T-helper 17 cell (primary cell): ENCODE results near the gene SPG11. TPM values are rescaled to one million over a fixed set of nuclear protein-coding genes. Genes with fewer than 3 reads are reported as not detected.
"Not testable (repeated sequence)": the region's sequence is repeated elsewhere in the genome, so short reads cannot be mapped to it uniquely, and the experiment has no call there.

Source experiments
- ATAC-seq: fragments of 150-1000 bp; cut with Tn5 transposase; 2 replicates; pipeline ENCODE4 v1.10.0; 2021; ENCODE audit warnings: mild to moderate bottlenecking, moderate library complexity
- DNase-seq, 3 donors: peaks; one replicate each; pipeline versions ENCODE4 v3.0.0 to v3.0.0-alpha.2; 2020 to 2021
- H3K9me3 ChIP-seq: one replicate; pipeline ENCODE4 v1.7.0; 2013; ENCODE audit warnings: low read length, mild to moderate bottlenecking; ENCODE audit not compliant: control insufficient read depth, poor library complexity, severe bottlenecking
- H3K27ac Mint-ChIP-seq: one replicate; pipeline ENCODE4 v1.8.0; 2022; ENCODE audit warnings: mild to moderate bottlenecking, moderate library complexity, mixed read lengths
- H3K27me3 Mint-ChIP-seq: one replicate; pipeline ENCODE4 v1.8.0; 2022; ENCODE audit warnings: mixed read lengths
- H3K36me3 Mint-ChIP-seq: one replicate; pipeline ENCODE4 v1.8.0; 2022; ENCODE audit warnings: low read depth, mixed read lengths
- H3K4me1 Mint-ChIP-seq: one replicate; pipeline ENCODE4 v1.8.0; 2022; ENCODE audit warnings: mild to moderate bottlenecking, mixed read lengths
- H3K4me3 Mint-ChIP-seq: one replicate; pipeline ENCODE4 v1.8.0; 2022; ENCODE audit warnings: mild to moderate bottlenecking, moderate library complexity, mixed read lengths
- total RNA-seq, 4 donors: library from RNA in 2 of 4; stranded (reverse) in 2 of 4; gene quantifications; one replicate each; pipeline ENCODE4 v1.2.3 and lab custom pipeline; 2022 to 2026

Gene SPG11
- total RNA-seq, 2 donors from 2014 or later = 71.0 to 76.4 TPM

DNA sequence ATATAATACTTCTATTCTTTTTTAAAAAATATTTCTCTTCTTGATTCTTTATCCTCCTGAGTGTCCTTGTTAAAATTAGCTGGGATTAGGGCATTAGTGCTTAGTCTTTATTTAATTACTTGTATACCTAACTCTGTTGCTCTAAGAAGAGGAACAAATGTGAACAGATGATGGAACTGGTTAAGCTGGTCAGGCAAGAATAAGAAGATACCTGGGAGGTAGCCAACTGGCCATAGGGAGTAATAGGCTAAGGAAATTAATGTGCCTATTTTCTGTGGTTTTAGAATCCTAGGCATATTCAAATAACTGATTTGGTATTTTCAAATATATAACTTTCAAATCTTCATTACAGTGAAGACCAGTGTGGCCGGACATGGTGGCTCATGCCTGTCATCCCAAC, 72.1 kb downstream of the SPG11 start:
- Mint-ChIP-seq H3K4me1 (peaks cover 4% of the 10 kb centered on the region), H3K27ac (no peak overlapping the region), H3K27me3 (no peaks in the 10 kb centered on the region), H3K36me3 (peaks cover 6% of the 10 kb centered on the region), H3K4me3 (no peak overlapping the region)
- ATAC-seq = no peak
- H3K9me3 ChIP-seq = no peaks in the 10 kb centered on the region
- no peak for DNase-seq

DNA sequence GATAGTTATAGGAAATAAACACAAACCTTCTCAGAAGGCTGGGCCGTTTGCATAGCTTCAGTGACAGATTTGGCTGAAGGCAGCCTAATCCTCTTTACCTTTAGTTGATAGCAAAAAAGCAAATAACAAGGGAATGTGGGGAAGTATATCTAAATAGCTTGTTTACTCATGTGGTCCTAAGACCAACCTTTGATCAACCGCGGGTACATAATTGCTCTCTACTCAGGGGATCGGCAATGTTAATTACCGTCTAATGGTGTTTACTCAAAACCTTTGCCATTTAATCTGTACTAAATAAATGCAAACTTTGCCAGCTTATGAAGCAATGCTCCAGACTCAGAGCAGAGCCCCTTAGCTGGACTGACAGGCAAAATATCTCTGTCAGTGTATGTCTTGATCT, 74.9 kb downstream of the SPG11 start:
- H3K4me3 Mint-ChIP-seq = no peak overlapping the region
- no peak overlapping the region for H3K27ac Mint-ChIP-seq
- H3K4me1 Mint-ChIP-seq = peaks cover 7% of the 10 kb centered on the region
- H3K27me3 Mint-ChIP-seq = no peaks in the 10 kb centered on the region
- DNase-seq (no peak), ATAC-seq (no peak)
- no peaks in the 10 kb centered on the region for H3K9me3 ChIP-seq
- H3K36me3 Mint-ChIP-seq = peaks cover 9% of the 10 kb centered on the region

DNA sequence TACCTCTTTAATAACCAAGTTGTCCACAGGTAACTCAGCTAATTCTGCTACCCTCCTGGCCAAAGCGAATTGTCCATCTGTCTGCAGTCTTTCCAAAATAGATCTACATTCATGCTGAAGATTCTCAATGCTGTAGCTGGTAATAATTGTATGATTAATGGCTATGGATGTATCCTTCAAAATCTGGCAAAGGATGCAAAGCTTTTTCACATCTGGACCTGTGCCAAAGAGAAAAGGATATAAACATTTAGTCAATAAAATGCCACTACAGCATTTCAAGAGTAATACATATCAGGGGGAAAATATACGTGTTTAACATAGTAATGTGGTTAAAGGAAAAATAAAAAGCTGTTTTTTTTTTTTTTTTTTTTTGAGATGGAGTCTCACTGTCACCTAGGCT, 77.8 kb downstream of the SPG11 start:
- H3K4me1 Mint-ChIP-seq = peaks cover 12% of the 10 kb centered on the region
- no peak overlapping the region for H3K4me3 Mint-ChIP-seq
- H3K27me3 Mint-ChIP-seq = no peaks in the 10 kb centered on the region
- DNase-seq (no peak), ATAC-seq (no peak)
- peaks cover 7% of the 10 kb centered on the region for H3K36me3 Mint-ChIP-seq
- H3K27ac Mint-ChIP-seq = no peak overlapping the region
- no peaks in the 10 kb centered on the region for H3K9me3 ChIP-seq

DNA sequence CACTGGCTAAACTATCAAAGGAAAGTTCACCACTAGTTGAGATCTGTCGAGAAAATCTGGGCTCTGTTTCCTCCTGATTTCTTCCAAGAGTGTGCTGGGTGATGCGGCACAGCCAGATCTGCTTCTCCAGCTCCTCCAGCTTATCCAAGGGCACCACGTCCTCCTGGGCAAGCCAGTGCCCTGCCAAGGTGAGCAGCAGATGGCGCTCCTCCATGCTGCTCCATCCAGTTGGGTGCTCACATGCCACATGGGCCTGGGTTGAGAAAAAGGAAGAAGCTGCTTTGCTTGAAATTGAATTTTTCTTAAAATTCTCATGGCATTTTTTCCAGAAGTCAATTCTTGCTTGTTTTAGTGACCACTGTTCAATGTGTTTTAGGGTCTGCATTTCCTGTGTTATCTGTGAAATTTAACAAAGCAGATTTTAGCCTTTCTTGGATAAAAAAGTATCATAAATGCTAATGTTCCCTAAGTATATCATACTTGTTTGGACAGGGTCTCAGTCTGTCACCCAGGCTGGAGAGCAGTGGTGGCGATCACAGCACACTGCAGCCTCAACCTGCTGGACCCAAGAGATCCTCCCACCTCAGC, 79.2 kb downstream of the SPG11 start:
- peak; percentile 87 for ATAC-seq
- Mint-ChIP-seq H3K4me1 (peaks cover 12% of the 10 kb centered on the region), H3K27me3 (no peaks in the 10 kb centered on the region), H3K36me3 (peaks cover 3% of the 10 kb centered on the region), H3K4me3 (no peak overlapping the region), H3K27ac (no peak overlapping the region)
- H3K9me3 ChIP-seq = no peaks in the 10 kb centered on the region
- DNase-seq = peak; percentile 25 to 44 (median 26)

DNA sequence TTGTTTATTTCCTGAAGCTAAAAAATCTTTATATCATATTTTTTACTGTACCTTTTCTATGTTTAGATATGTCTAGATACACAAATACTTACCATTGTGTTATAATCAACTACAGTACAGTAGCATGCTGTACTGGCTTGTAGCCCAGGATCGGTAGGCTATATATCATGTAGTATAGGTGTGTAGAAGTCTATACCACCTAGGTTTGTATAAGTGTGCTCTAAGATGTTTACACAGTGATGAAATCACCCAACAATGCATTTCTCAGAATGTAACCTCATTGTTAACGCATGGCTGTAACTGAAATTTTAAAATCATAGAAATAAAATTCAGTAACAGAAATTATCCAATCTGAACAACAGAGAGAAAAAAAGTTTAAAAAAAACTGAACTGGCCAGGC, 83.4 kb downstream of the SPG11 start:
- peaks cover 16% of the 10 kb centered on the region for H3K4me1 Mint-ChIP-seq
- H3K9me3 ChIP-seq = no peaks in the 10 kb centered on the region
- no peak overlapping the region for H3K4me3 Mint-ChIP-seq
- H3K36me3 Mint-ChIP-seq = peaks cover 4% of the 10 kb centered on the region
- H3K27me3 Mint-ChIP-seq = no peaks in the 10 kb centered on the region
- DNase-seq = no peak
- ATAC-seq = no peak
- H3K27ac Mint-ChIP-seq = peak overlapping the region; percentile 39

DNA sequence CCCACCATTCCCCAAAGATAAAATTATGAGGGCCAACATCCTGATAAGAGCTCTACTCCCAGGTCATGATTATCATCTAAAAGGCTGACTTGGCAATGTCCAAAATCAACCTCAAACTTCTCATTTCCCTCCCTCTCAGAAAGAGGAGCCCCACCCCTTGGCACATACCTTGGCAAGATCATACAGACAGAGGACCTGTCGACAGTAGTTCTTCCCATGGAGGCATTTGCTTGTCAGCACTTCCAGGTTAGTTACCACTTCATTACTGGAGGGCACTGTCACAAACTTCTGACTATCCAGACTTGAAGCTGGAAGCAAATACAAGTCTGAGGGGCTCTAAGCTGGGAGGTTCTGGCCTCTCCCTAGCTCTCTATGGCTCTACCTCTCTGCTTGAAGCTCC, 88.7 kb downstream of the SPG11 start:
- Mint-ChIP-seq H3K36me3 (peaks cover 3% of the 10 kb centered on the region), H3K27ac (peak overlapping the region; percentile 67), H3K27me3 (no peaks in the 10 kb centered on the region), H3K4me1 (peaks cover 6% of the 10 kb centered on the region), H3K4me3 (no peak overlapping the region)
- ATAC-seq = no peak
- no peaks in the 10 kb centered on the region for H3K9me3 ChIP-seq
- no peak for DNase-seq

DNA sequence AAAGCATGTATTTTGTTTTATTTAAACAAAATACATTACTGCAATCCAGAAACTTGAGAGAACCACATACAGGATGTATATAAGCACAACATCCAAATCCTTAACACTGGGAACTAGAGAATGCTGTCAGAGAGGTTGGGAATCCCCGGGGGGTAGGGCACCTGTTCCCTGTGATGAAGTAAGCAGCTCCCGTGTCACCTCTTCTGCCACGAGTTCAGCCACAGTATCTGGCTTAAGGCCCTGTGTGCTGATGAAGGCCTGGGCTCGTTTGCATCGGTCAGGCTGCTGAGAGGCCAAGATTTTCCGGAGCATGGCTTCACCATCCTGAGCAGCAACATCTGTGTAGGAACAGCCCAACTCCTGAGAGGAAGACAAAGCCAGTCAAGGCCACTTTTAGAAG, 90.1 kb downstream of the SPG11 start:
- Mint-ChIP-seq H3K4me3 (no peak overlapping the region), H3K27ac (peak overlapping the region; percentile 19), H3K4me1 (peaks cover 4% of the 10 kb centered on the region), H3K36me3 (peaks cover 5% of the 10 kb centered on the region), H3K27me3 (no peaks in the 10 kb centered on the region)
- no peak for ATAC-seq
- no peaks in the 10 kb centered on the region for H3K9me3 ChIP-seq
- no peak for DNase-seq

DNA sequence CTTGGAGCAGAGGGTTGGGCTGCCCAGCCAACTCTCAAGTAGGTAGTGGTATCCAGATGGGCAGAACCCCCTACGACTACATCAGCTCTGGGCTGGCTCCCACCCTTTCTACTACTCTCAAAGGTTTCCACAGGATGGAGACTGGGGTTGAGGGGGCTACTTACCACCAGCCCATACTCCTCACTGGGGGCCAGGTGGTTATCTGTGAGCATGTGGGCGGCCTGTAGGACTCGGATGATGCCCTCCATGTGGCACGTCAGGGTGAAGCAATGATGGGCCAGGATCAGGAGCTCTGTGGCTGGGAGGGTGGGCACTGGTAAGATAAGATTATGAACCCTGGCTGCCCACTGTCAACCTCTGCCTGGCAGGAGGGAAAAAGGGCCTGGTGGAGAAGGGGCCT, 93.1 kb downstream of the SPG11 start:
- peaks cover 6% of the 10 kb centered on the region for H3K4me1 Mint-ChIP-seq
- H3K27me3 Mint-ChIP-seq = no peaks in the 10 kb centered on the region
- DNase-seq = no peak
- ATAC-seq = no peak
- H3K36me3 Mint-ChIP-seq = peaks cover 12% of the 10 kb centered on the region
- H3K27ac Mint-ChIP-seq = peak overlapping the region; percentile 19
- no peaks in the 10 kb centered on the region for H3K9me3 ChIP-seq
- peak overlapping the region; percentile 36 for H3K4me3 Mint-ChIP-seq

DNA sequence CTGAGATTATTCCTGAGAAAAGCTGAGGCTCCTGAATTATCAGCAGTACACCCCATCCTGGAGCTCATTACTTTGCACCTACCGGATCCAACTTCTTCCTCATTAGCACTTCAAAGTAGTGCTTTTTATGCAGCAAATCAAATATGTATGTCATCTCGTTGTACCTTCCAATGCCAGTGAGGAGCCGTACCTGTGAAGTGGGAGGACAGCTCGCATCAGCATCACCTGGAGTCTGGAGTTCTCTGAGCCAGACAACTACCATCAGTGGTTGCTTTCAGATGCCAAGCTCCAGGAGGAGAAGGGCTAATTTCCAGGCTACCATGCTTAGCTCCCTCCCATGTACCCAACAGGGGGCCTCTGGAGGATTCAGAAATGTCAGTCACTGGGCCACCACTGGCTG, 94.1 kb downstream of the SPG11 start:
- Mint-ChIP-seq H3K27me3 (no peaks in the 10 kb centered on the region), H3K4me1 (peaks cover 2% of the 10 kb centered on the region), H3K4me3 (no peak overlapping the region), H3K27ac (peak overlapping the region; percentile 19), H3K36me3 (peaks cover 9% of the 10 kb centered on the region)
- DNase-seq (no peak), ATAC-seq (no peak)
- H3K9me3 ChIP-seq = no peaks in the 10 kb centered on the region

DNA sequence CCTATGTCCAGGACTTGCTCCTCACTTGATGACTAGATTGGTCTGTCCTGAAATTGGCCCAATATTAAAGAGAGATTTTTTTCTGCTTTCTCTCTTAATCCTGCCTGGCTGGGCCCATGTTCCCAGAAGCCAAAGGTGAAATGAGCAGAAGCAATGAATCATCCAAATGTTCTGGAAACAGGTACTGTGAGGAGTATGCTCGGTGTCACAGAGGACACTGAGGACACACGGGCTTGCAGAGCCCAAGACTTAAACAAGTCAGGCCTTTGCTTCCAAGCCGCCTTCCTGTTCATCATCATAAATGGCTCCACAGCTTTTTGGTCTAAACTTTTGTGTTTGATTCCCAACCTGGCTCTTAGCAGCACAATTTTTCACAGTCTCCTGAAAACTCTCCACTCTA, 95.1 kb downstream of the SPG11 start:
- peak overlapping the region; percentile 49 for H3K27ac Mint-ChIP-seq
- peaks cover 9% of the 10 kb centered on the region for H3K36me3 Mint-ChIP-seq

DNA sequence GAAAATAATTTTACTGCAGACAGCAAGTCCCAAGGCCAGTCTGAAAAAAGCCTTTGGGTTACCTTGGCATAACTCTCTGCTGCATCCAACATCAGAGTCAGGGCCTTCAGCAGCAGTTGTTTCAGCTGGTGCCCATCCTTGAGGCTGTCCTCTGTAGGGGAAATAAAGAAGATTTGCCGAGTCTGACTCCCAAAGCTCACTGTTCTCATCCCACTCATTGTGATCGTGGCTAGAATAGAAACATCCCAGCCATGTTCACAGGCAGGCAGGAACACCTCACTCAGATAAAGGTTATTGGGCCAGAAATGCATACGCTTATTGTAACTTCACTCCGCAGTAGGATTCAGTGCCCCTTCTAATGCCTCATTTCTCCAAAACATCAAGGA, 97.3 kb downstream of the SPG11 start:
- Mint-ChIP-seq H3K4me3 (no peak overlapping the region), H3K27me3 (no peaks in the 10 kb centered on the region), H3K36me3 (peaks cover 9% of the 10 kb centered on the region), H3K4me1 (peaks cover 2% of the 10 kb centered on the region), H3K27ac (no peak overlapping the region)
- ATAC-seq (no peak), DNase-seq (no peak)
- H3K9me3 ChIP-seq = no peaks in the 10 kb centered on the region

More for the DNA sequence above, 95.1 kb downstream of the SPG11 start:
- ATAC-seq = no peak
- DNase-seq = no peak
- Mint-ChIP-seq H3K27me3 (no peaks in the 10 kb centered on the region), H3K4me1 (peaks cover 2% of the 10 kb centered on the region), H3K4me3 (no peak overlapping the region)
- H3K9me3 ChIP-seq = no peaks in the 10 kb centered on the region

DNA sequence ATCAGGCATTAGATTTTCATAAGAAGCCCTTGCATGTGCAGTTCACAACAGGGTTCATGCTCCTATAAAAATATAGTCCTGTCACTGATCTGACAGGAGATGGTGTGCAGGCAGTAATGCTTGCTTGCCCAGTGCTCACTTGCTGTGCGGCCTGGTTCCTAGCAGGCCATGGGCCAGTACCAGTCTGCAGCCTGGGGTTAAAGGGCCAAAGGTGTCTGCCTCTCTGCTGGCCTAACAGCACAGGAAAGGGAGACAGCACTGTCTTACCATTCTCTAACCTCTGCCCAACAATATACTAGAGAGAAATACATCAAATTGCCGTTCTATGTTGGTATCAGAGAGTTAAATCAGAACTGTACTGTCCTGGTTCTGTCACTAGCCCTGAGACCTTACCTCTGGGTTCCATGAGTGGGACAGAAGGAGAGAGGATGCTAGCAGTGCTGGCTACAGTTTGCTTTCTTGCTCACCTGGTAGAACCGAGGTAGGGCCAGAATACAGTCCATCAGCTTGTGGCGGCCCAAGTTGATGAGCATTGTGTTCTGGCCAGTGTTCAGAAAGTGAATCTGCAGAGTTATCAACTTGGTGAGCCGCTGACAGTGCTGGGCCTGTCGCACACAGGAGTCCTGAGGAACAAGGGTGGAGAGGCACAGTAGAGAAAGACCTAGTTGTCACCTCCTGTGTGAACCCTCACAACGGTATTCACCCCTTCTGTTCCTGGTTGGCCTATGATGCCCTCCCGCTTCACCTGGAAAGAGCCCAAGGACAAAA, 97.9 kb downstream of the SPG11 start:
- ATAC-seq (no peak), DNase-seq (no peak)
- Mint-ChIP-seq H3K4me3 (no peak overlapping the region), H3K4me1 (peaks cover 8% of the 10 kb centered on the region), H3K36me3 (peaks cover 12% of the 10 kb centered on the region), H3K27me3 (no peaks in the 10 kb centered on the region), H3K27ac (no peak overlapping the region)
- no peaks in the 10 kb centered on the region for H3K9me3 ChIP-seq

DNA sequence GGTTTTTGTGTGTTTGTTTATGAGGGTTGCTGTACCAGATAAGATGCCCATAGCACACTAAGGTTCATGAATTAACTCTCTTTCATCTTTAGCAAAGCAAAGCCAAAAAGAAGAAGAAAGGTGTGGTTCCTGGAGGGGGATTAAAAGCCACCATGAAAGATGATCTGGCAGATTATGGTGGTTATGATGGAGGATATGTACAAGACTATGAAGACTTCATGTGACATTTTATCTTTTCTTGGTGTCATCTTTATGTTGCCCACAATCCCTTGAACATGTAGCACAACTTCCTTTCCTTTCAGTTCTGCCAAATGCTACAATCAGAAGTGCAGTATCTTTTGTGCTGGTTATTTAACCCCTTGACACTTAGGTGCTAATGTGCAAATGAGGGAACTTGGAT, 102.5 kb downstream of the SPG11 start:
- Mint-ChIP-seq H3K4me1 (peaks cover 19% of the 10 kb centered on the region), H3K36me3 (peaks cover 11% of the 10 kb centered on the region), H3K27ac (peak overlapping the region; percentile 4)
- not testable (repeated sequence) for H3K27me3 Mint-ChIP-seq, DNase-seq, H3K4me3 Mint-ChIP-seq, H3K9me3 ChIP-seq
- ATAC-seq = peak; percentile 70
